Endothelial cell of umbilical vein (primary cell): Measurements from ENCODE around the gene ANKRD28.

Experiments used
- CTCF ChIP-seq, 2 donors: IDR thresholded peaks; 1 replicate in 1 of 2; 2 replicates in 1 of 2; pipeline ENCODE4 v1.5.1; 2011; ENCODE audit warnings: low read length in 2 of 2, mild to moderate bottlenecking in 2 of 2, moderate library complexity in 2 of 2, control low read depth in 1 of 2, inconsistent platforms in 1 of 2, low read depth in 1 of 2; ENCODE audit not compliant: insufficient read depth in 1 of 2; ENCODE audit errors: extremely low read depth in 1 of 2
- EZH2 ChIP-seq: IDR thresholded peaks from 2 replicates; pipeline ENCODE4 v1.6.1; 2012; ENCODE audit warnings: borderline replicate concordance, low read depth, mild to moderate bottlenecking, moderate library complexity, low read length, inconsistent platforms; ENCODE audit not compliant: severe bottlenecking
- JUN ChIP-seq: IDR thresholded peaks from 2 replicates; pipeline ENCODE4 v1.6.1; 2011; ENCODE audit warnings: borderline replicate concordance, low read depth; ENCODE audit not compliant: insufficient read length, insufficient read depth
- POLR2A ChIP-seq: IDR thresholded peaks from 2 replicates; pipeline ENCODE4 v1.6.1; 2012; ENCODE audit warnings: low read depth, mild to moderate bottlenecking, control low read depth, low read length
- POLR2AphosphoS5 ChIP-seq: IDR thresholded peaks from 2 replicates; pipeline ENCODE4 v1.6.1; 2012; ENCODE audit warnings: low read depth, mild to moderate bottlenecking, control low read depth, low read length, moderate library complexity; ENCODE audit not compliant: insufficient read depth

GRCh38 chr3:15800780-15801179 is 3.0 kb upstream of the ANKRD28 start:
- TF ChIP-seq CTCF (IDR thresholded peaks at IDR 0.05; ENCODE audit: extremely low read depth in 1 of 2, insufficient read depth in 1 of 2, low read depth in 1 of 2, low read length in 2 of 2), result no peak
- no peak for TF ChIP-seq POLR2A
- no peak for TF ChIP-seq EZH2
- TF ChIP-seq JUN, result no peak
- no peak for TF ChIP-seq POLR2AphosphoS5
